Lower leg skin (tissue), 4 donors: ENCODE data around the gene LAMP5. TPM values are rescaled to one million over a fixed set of nuclear protein-coding genes. Genes with fewer than 3 reads are reported as not detected.

Source experiments
- DNase-seq, 2 donors: peaks; one replicate each; pipeline ENCODE4 v3.0.0-alpha.2; 2019; ENCODE audit warnings: low spot score in 2 of 2
- H3K4me3 ChIP-seq: fragments of 200-600 bp; sonication (generic); 2 replicates; pipeline ENCODE4 v1.5.1; 2017; ENCODE audit warnings: mild to moderate bottlenecking, low read depth; ENCODE audit not compliant: poor library complexity, severe bottlenecking
- POLR2A ChIP-seq, 2 donors: fragments of 450-650 bp; IDR thresholded peaks; one replicate each; pipeline ENCODE4 v1.6.1; 2016 to 2017; ENCODE audit warnings: antibody characterized with exemption in 2 of 2, mild to moderate bottlenecking in 1 of 2, moderate library complexity in 1 of 2
- WGBS, 2 donors: methylation state at CpG; one replicate each; pipeline ENCODE4 v1.1.5; 2018; 5-methylcytosine and 5-hydroxymethylcytosine counted together
- intact Hi-C: fragments of 100-400 bp; cut with DNase I; formaldehyde crosslinking; loops from one replicate; pipeline ENCODE4 v1.15.0; 2023; ENCODE audit warnings: low total_unique reads
- total RNA-seq, 4 donors: library from RNA; depleted of rRNA; stranded (reverse); fragments of >200 nt; gene quantifications; one replicate each; pipeline ENCODE4 v1.1.0, GENCODE V29; 2016
- TF ChIP-seq, protein P1 (sequence below), 3 donors: fragments of 450-650 bp; IDR thresholded peaks; one replicate each; pipeline ENCODE4 v1.5.1; 2016; ENCODE audit warnings: antibody characterized with exemption in 3 of 3, mild to moderate bottlenecking in 3 of 3, moderate library complexity in 2 of 3

LAMP5 gene
- total RNA-seq, 4 donors from 2014 or later, result 0.16 to 0.19 TPM; not detected in 2

DNA sequence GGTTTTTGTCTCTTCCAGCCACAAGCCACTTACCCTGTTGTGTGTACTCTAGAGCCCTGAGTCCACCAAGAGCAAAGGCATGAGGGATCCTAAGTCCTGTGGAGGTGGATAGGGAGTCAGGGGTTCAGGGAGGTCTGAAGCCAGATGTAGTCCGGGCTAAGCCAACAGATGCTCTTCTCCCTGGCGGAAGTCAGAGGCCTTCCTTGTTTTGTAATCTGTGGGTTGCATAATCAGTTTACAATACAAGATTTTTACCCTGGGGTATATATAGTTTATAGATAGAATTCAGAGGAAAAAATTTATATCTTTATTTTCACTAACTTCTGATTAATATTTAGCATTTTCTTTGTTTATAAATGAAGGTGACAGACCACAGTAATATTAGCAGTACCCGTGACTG lies 9.2 kb downstream of the LAMP5 start:
- intact Hi-C loops, result no loop called here
- DNase-seq, result no peak
- 64 to 82% methylated on average over 3 of the region's 3 CpGs for WGBS, 2 donors
- H3K4me3 ChIP-seq, result no peak overlapping the region
- TF ChIP-seq, protein P1, sequence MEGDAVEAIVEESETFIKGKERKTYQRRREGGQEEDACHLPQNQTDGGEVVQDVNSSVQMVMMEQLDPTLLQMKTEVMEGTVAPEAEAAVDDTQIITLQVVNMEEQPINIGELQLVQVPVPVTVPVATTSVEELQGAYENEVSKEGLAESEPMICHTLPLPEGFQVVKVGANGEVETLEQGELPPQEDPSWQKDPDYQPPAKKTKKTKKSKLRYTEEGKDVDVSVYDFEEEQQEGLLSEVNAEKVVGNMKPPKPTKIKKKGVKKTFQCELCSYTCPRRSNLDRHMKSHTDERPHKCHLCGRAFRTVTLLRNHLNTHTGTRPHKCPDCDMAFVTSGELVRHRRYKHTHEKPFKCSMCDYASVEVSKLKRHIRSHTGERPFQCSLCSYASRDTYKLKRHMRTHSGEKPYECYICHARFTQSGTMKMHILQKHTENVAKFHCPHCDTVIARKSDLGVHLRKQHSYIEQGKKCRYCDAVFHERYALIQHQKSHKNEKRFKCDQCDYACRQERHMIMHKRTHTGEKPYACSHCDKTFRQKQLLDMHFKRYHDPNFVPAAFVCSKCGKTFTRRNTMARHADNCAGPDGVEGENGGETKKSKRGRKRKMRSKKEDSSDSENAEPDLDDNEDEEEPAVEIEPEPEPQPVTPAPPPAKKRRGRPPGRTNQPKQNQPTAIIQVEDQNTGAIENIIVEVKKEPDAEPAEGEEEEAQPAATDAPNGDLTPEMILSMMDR (IDR thresholded peaks at IDR 0.05), result no peak
- TF ChIP-seq POLR2A (IDR thresholded peaks at IDR 0.05), result no peak

DNA sequence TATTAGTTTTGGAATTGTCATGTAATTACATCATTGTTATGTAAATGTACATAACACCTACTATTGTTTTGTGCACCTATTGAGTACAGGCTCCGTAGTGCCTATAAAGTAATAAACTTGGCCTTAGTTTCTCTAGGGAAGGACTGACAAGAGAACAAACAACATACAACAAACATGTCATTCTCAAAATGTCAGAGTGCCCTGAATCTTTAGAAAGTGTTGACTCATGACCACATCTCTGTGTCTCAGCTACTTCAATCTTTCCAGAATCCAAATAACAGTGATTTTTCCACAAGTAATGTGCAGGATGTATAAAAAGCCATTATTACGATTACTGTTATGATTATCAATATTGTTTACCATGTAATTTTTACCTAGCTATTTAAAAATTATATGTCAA lies 17.2 kb downstream of the LAMP5 start:
- intact Hi-C loops, result no loop called here
- H3K4me3 ChIP-seq, result no peak overlapping the region
- TF ChIP-seq POLR2A (IDR thresholded peaks at IDR 0.05), result no peak
- TF ChIP-seq, protein P1 (IDR thresholded peaks at IDR 0.05), result no peak
- no peak for DNase-seq
- 64 to 65% methylated on average over 2 of the region's 2 CpGs for WGBS, 2 donors

GRCh38 chr20:9532069-9532838 lies 17.9 kb downstream of the LAMP5 start:
- no peak for DNase-seq
- TF ChIP-seq POLR2A (IDR thresholded peaks at IDR 0.05), result no peak
- TF ChIP-seq, protein P1 (IDR thresholded peaks at IDR 0.05), result no peak
- 54 to 61% methylated on average over 4 of the region's 4 CpGs for WGBS, 2 donors
- H3K4me3 ChIP-seq, result no peak overlapping the region
- intact Hi-C loops, result no loop called here

DNA sequence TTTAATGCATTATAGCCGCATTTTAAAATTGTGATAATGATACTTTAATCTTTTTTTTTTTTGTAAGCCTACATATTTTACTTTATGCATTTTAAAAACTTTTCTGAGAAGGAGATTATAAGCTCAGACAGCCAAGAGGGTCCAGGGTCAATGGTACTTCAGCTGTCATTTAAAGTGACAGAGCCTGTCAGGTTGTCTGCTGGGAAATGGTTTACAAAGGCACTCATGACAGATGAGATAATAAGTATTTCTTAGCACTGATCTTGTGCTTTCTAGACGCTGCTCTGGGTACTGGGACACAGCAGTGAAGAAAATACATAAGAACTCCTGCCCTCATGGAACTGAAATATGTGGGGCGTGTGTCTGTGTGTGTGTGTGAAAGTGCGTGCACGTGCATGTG lies 19.6 kb downstream of the LAMP5 start:
- WGBS, 2 donors, result 83% methylated on average over 5 of the region's 5 CpGs
- intact Hi-C loops, result no loop called here
- H3K4me3 ChIP-seq, result no peak overlapping the region
- DNase-seq, result no peak
- TF ChIP-seq, protein P1 (IDR thresholded peaks at IDR 0.05), result no peak
- no peak for TF ChIP-seq POLR2A (IDR thresholded peaks at IDR 0.05)

- WGBS, 2 donors, result 56 to 66% methylated on average over 2 of the region's 2 CpGs
- DNase-seq, result no peak
- intact Hi-C loops, result no loop called here
- TF ChIP-seq POLR2A (IDR thresholded peaks at IDR 0.05), result no peak
- TF ChIP-seq, protein P1 (IDR thresholded peaks at IDR 0.05), result no peak
- no peak overlapping the region for H3K4me3 ChIP-seq
Measured at GRCh38 chr20:9535449-9535848, 21.1 kb downstream of the LAMP5 start.

DNA sequence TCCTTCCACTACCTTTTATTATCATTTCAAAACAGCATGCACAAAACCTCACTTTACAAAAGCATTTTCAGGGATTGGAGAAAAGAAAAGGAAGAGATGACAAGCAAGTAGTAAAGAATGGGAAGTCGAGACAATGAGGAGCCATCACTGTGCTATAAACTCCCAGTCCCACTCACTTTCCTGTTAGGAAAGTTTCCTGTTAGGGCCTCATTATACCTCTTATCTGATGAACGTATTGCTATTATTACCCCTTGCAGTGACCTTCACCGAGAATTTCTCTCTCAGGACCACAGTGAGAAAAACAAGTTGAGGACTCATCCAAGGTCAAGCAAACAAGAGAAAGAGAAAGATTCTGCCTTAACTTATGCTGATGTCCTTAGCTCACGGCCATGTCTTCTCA lies 28.8 kb downstream of the LAMP5 start:
- intact Hi-C loops, result no loop called here
- 56% methylated on average over 4 of the region's 4 CpGs for WGBS, 2 donors
- H3K4me3 ChIP-seq, result no peak overlapping the region
- no peak for DNase-seq
- TF ChIP-seq POLR2A (IDR thresholded peaks at IDR 0.05), result no peak
- TF ChIP-seq, protein P1 (IDR thresholded peaks at IDR 0.05), result no peak
